ENCODE data around the gene EBLN2.

GRCh38 chr3:73096169-73096568 lies 34.7 kb downstream of the EBLN2 start:
- no peak for TF ChIP-seq CTCF (IDR thresholded peaks at IDR 0.05)
- no peak for TF ChIP-seq POLR2AphosphoS5 (IDR thresholded peaks at IDR 0.05; ENCODE audit: low read depth, low read length)
